ENCODE results near the gene PDCL3.

The PDCL3 gene

DNA sequence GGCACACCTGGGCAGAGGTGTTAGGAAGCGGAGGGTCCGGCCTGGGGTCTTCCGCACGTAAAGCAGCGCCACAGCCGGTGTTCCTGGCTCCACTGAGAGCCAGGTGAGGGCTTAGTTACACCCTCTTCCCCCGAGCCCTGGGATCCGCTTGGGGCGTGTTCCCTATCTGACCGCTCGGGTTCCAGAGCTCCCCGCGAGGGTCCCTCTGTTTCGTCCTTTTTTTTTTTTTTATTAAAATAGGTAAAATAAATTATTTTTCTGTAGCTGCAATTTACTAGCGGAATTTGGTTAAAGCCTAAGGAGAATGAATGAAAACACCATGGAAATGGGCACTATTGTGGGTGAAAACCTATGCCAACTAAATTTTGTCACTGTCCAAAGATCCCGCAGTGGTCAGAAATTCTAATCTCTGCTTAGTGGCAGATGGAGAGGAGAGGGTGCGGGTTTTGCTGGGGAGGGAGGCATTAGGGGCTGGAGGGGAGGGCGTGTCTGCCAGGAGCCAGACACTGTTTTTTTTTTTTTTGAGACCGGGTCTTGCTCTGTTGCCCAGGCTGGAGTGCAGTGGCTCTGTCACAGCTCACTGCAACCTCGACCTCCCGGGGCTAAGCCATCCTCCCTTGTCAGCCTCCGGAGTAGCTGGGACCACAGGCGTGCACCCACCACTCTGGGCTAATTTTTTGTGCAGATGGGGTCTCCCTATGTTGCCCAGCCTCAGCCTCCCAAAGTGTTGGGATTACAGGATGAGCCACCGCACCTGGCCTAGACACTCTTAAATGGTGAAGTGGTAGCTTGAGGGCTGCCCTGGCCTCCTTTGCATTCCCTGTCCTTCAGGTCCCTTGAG, 834 bp downstream of the PDCL3 start:
- no peak for DNase-seq

DNA sequence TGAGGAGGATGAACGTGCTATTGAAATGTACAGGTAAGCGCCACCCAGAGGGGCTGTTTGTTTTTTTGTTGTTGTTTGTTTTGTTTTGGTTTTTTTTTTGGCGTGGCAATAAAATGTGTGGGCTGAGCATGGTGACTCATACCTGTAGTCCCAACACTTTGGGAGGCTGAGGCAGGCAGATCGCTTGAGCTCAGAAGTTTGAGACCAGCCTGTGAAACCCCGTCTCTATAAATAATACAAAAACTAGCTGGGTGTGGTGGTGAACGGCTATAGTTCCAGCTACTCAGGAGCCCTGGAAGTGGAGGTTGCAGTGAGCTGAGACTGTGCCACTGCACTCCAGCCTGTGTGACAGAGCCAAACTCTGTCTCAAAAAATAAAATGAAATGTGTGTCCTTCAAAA, 6.2 kb downstream of the PDCL3 start:
- no peak for DNase-seq

- DNase-seq: no peak
These were observed 8.9 kb downstream of the PDCL3 start for GRCh38 chr2:100571668-100572067.

DNA sequence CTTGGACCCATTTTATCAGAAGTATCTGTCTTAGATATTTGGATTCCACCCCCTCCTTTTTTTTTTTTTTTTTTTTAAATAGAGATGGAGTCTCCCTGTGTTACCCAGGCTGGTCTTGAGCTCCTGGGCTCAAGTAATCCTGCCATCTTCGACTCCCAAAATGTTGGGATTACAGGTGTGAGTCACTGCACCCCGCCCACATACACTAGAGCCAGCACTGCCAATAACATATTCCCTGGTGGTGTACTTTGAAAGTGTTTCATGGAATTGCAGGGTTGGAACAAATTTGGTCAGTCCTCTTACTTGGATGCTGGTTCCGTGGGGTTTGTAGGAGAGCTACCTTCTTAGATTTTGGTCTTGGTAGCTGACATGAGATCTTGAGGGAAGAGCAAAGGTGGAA, 15.0 kb downstream of the PDCL3 start:
- DNase-seq: no peak

DNA sequence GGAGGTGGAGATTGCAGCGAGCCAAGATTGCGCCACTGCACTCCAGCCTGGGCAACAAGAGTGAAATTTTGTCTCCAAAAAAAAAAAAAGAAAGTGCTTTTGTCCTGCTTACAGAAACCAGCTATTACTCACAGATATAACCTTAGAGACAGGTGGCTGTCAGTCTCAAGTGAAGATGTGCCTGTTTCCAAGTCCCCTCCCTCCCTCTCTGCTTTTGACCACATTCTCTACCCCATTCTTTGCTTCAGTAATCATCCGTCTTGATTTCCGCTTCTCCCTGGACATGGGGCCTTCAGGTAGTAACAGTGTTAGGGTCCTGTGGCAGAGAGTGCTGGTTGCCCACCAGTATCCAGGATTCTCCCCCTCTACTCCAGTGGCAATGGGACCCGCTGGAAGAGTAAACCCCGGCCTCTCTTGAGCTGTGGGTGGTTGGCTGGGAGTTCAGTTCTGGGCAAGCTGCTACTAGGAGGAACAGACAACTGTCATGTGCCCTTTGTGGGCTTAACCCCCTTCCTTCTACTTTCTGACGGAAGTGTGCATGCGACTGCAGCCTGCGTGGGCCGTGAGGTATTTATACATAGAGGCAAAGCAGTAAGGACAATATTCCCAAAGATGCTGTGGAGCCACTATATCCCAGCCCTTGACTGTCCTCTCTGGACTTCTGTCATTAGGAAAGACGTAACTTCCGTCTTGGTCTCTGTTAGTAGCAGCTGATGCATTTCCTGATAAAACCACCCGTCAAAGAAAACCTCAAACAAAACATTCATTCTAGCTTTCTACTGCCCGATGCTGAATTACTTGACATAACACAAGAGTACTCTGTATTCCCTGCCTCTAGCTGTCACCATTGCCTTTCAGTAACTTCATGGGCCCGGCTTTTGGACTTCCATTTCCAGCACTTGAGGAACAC, 17.8 kb downstream of the PDCL3 start:
- no peak for DNase-seq

- no peak for DNase-seq
These were observed 18.5 kb downstream of the PDCL3 start for GRCh38 chr2:100581277-100581612.

DNA sequence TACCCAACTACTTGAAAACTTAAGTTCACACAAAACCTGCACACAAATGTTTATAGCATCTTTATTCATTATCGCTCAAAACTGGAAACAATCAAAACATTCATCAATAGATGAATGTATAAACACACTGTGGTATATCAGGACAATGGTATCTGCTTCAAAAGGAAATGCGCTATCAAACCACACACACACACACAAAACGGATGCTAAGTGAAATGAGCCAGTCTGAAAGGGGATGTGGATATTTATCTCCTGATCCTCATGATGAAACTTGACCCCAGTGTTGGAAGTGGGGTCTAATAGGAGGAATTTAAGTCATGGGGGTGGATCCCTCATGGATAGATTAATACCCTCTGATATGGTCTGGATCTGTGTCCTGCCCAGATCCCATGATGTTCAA, 22.0 kb downstream of the PDCL3 start:
- DNase-seq: no peak

- DNase-seq: no peak
These were observed 25.4 kb downstream of the PDCL3 start for GRCh38 chr2:100588071-100588786.

GRCh38 chr2:100589527-100589926, 26.7 kb downstream of the PDCL3 start:
- DNase-seq: no peak

GRCh38 chr2:100592226-100592625, 29.4 kb downstream of the PDCL3 start:
- no peak for DNase-seq

DNA sequence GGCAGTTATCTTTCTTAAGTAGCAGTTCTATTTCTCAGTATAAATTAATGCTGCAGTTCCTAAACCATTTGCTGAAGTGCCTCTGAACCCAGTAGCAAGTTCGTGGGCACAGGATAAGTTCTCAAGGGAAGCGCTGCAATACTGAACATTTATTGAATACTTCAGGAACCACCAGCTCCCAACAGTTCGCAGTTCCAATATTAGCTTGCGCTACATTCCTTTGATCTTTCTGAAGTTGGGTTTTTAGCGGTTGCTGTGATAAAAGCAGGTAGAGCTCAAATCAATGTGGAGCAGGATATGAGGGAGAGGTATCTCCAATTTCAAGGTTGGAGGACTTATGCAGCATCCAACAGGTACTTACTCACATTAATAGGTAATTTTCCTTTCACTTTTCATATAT, 33.7 kb downstream of the PDCL3 start:
- DNase-seq: no peak

DNA sequence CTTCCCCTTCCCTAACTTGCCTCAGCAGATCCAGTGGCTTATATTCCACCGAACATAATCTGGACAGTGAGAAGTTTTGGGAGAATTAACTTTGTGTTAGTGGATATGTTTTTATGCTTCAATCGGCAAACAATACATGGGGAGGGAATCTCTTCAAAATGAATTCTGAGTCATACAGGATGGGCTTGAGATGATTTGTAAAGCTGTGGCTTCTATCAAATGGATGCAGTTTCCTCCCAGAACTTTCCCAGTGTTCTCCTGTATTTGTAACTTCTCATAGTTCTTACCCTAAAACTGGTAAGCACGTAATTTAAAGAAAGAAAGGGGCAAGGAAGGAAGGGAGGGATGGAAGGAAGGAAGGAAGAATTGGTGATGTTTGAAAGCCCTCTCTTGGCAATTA, 36.8 kb downstream of the PDCL3 start:
- DNase-seq: no peak

- no peak for DNase-seq
These were observed 38.9 kb downstream of the PDCL3 start for GRCh38 chr2:100601661-100602060.

GRCh38 chr2:100603414-100603813, 40.6 kb downstream of the PDCL3 start:
- DNase-seq: no peak

GRCh38 chr2:100603948-100604633, 41.3 kb downstream of the PDCL3 start:
- DNase-seq: peak; percentile 4

DNA sequence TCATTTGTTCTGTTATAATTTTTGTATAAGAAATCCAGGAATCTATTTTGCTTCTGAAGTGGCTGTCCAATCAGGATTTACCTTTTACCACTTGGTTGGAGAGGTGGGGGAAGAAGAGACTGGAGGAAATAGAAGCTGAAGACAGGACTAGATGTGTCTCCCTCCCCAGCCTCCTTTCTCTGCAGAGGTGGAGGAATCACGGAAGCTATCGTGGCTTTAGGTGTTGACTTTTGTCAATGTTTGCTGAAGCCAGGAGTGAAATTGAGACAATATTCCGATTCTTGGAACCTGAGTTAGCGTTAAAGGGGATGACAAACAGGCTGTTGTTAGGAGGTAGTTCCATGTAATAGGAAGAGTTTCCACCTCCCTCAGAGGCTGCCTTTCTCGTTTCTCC, 43.5 kb downstream of the PDCL3 start:
- peak; percentile 11 for DNase-seq

DNA sequence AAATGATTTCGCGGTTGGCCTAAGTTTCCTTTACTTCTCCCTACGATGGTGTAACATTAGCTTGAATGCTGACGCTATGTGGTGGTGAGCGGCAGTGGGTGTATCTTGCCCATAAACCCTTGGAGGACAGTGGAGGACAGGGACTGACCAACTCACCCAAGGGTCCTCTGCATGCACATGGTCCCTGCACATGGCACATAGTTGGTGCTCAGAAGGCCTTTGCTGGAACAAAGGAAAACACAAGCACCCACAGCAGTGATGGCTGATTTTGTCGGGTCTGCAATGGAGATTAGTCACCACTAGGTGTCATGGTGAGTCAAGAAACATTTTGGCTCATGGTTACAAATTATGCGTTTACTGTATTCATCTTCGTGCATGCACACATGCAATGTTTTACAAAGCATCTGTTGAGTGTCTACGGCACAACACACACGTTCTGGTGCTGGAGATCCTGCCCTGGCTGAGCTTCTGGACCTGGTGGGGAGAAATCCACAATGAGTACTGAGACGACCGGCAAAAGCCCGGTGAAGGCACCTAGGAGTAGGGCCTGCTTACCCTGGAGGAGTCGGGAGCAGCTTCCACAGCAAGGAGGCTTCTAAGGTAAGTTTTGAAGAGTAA, 44.0 kb downstream of the PDCL3 start:
- DNase-seq: peak; percentile 26

GRCh38 chr2:100610381-100610831, 47.6 kb downstream of the PDCL3 start:
- DNase-seq: no peak

GRCh38 chr2:100611079-100612029, 48.6 kb downstream of the PDCL3 start:
- no peak for DNase-seq

DNA sequence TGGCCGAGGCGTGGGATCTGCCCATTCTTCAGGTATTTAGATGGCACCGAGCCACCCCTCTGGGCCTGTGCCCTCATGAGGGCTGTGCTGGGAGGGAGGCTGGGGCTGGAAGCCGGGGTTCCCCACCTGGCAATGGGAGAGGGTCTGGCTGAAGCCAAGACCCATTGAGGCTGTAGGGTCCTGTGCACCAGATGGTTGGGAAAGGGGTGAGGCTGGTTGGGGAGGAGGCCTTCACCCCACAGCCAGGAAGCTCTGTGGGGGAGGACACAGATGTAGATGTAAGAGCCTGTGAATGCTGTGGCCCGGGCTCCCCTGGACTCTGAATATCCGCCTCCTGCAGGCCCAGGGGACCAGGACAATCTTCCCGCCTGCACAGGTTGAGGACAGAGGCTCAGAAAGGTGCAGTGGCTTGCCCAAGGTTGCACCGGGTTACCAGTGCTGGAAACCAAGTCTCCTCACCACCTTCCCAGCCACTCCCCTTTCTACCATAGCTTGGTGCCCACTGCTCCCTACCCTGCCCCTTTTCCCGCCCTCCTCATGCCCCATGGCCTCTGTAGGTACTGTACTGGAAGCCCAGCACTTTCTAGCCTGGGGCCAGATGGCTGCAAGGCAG, 49.7 kb downstream of the PDCL3 start:
- no peak for DNase-seq

DNA sequence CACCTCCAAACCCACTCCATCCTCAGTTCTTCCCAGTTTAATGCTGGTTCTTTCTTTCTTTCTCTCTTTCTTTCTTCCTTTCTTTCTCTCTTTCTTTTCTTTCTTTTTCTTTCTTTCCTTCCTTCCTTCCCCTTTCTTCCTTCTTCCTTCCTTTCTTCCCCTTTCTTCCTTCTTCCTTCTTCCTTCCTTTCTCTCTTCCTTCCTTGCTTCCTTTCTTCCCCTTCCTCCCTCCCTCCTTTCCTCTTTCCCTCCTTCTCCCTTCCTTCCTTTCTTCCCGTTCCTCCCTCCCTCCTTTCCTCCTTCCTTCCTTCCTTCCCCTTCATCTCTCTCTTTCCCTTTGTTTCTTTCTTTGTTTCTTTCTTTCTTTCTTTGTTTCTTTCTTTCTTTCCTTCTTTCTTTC, 50.9 kb downstream of the PDCL3 start:
- DNase-seq: no peak
